Measurements from ENCODE around the gene S100A11. TPM values are rescaled to one million over a fixed set of nuclear protein-coding genes. Genes with fewer than 3 reads are reported as not detected.
"Not testable (repeated sequence)": the region's sequence is repeated elsewhere in the genome, so short reads cannot be mapped to it uniquely, and the experiment has no call there.

The S100A11 gene
- 835 TPM for total RNA-seq
- polyA plus RNA-seq (ENCODE audit: insufficient read depth, low read depth, low replicate concordance): 925 TPM
- long read RNA-seq, donor 1, transcript S100A11-201 (3 exons, 594 nt): major isoform, 98 of 108 reads
- long read RNA-seq, donor 1, partial matches to known transcripts: 5 of 108 reads
- long read RNA-seq, donor 1, other reads (novel, unspliced or antisense): 5 of 108 reads
- long read RNA-seq, donor 2, transcript S100A11-201 (3 exons, 594 nt): major isoform, 140 of 154 reads
- long read RNA-seq, donor 2, partial matches to known transcripts: 14 of 154 reads
- long read RNA-seq, donor 2, other reads (novel, unspliced or antisense): 0 of 154 reads
- long read RNA-seq, donor 3, transcript S100A11-201 (3 exons, 594 nt): major isoform, 215 of 220 reads
- long read RNA-seq, donor 3, partial matches to known transcripts: 5 of 220 reads
- long read RNA-seq, donor 3, other reads (novel, unspliced or antisense): 0 of 220 reads
- long read RNA-seq, donor 4, transcript S100A11-201 (3 exons, 594 nt): major isoform, 122 of 122 reads
- long read RNA-seq, donor 4, partial matches to known transcripts: 0 of 122 reads
- long read RNA-seq, donor 4, other reads (novel, unspliced or antisense): 0 of 122 reads
- long read RNA-seq, donor 5, transcript S100A11-201 (3 exons, 594 nt): major isoform, 12 of 12 reads
- long read RNA-seq, donor 5, partial matches to known transcripts: 0 of 12 reads
- long read RNA-seq, donor 5, other reads (novel, unspliced or antisense): 0 of 12 reads
- long read RNA-seq, donor 6, transcript S100A11-201 (3 exons, 594 nt): major isoform, 321 of 349 reads
- long read RNA-seq, donor 6, partial matches to known transcripts: 28 of 349 reads
- long read RNA-seq, donor 6, other reads (novel, unspliced or antisense): 0 of 349 reads
- long read RNA-seq, donor 7, transcript S100A11-201 (3 exons, 594 nt): major isoform, 432 of 448 reads
- long read RNA-seq, donor 7, partial matches to known transcripts: 14 of 448 reads
- long read RNA-seq, donor 7, other reads (novel, unspliced or antisense): 2 of 448 reads
- long read RNA-seq, donor 8, transcript S100A11-201 (3 exons, 594 nt): major isoform, 180 of 202 reads
- long read RNA-seq, donor 8, partial matches to known transcripts: 22 of 202 reads
- long read RNA-seq, donor 8, other reads (novel, unspliced or antisense): 0 of 202 reads
- long read RNA-seq, donor 9, transcript S100A11-201 (3 exons, 594 nt): major isoform, 111 of 116 reads
- long read RNA-seq, donor 9, partial matches to known transcripts: 5 of 116 reads
- long read RNA-seq, donor 9, other reads (novel, unspliced or antisense): 0 of 116 reads
- long read RNA-seq, donor 10, transcript S100A11-201 (3 exons, 594 nt): major isoform, 124 of 143 reads
- long read RNA-seq, donor 10, partial matches to known transcripts: 19 of 143 reads
- long read RNA-seq, donor 10, other reads (novel, unspliced or antisense): 0 of 143 reads

DNA sequence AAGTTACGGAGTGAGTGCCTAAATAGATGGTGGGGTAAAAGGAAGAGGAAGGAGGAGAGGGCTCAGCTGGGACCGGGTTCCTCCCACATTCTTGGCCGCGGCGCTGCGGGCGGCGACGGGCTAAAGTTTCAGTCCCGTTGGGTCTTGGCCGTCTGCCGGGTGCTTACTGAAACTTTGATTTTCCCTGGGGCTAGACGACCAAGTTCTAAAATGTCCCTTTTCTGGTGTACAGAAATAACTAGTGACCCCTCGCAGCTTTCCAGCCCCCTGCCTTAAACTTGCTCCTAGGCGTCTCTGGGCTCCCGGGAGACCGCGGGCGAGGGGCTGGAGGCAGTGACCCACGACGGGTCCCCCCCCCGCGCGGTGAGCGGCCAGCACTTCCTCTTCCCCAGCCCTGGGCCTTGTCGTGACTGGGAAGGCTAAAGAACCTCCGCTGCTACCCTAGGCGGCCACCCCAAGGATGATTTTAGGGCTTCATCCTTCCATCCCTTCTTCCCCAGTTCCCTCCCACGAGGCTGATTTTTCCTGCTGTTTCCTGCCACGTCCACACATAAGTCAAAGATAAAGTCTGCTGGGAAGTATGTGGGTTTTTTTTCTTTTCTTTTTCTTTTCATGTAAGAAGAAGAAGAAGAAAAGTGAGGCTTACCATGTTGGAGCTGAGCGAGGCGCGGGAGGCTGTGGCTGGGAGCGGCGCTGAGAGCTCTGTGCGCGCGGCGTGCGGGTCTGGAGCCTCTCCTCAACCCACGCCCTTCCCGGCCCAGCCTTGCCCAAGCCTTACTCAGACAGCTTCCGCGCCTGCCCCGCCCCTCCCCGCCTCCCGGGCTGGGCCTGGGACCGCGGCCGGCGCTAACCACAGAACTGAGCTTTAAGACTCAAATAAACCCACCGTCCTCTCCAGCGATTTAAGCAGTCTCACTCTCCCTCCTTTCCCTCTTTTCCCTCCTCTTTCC, at the start of gene S100A11:
Gene S100A11 (minus strand): TSS at position 738 of the 950 bp plus-strand sequence. CDS start 89 bp downstream, at position 649.
- no peak for FAIRE-seq
- peak; percentile 83 to 96 (median 89) for DNase-seq
- intact Hi-C loops (cut with DNase I): no loop called here
- TF ChIP-seq, protein P1, sequence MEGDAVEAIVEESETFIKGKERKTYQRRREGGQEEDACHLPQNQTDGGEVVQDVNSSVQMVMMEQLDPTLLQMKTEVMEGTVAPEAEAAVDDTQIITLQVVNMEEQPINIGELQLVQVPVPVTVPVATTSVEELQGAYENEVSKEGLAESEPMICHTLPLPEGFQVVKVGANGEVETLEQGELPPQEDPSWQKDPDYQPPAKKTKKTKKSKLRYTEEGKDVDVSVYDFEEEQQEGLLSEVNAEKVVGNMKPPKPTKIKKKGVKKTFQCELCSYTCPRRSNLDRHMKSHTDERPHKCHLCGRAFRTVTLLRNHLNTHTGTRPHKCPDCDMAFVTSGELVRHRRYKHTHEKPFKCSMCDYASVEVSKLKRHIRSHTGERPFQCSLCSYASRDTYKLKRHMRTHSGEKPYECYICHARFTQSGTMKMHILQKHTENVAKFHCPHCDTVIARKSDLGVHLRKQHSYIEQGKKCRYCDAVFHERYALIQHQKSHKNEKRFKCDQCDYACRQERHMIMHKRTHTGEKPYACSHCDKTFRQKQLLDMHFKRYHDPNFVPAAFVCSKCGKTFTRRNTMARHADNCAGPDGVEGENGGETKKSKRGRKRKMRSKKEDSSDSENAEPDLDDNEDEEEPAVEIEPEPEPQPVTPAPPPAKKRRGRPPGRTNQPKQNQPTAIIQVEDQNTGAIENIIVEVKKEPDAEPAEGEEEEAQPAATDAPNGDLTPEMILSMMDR (IDR thresholded peaks at IDR 0.05; ENCODE audit: borderline replicate concordance, extremely low read depth, insufficient read depth): no peak
- Histone ChIP-seq H3K4me1 (ENCODE audit: control insufficient read depth in 2 of 3, insufficient read depth in 2 of 3, low read depth in 1 of 3, low read length in 3 of 3) (peaks cover 0 to 6% (median 5%) of the 10 kb centered on the region in 3 donors), H3K27me3 (ENCODE audit: control insufficient read depth, insufficient read depth, low read length) (no peaks in the 10 kb centered on the region), H3K27ac (ENCODE audit: low read depth in 2 of 2, low read length in 2 of 2) (peak within 1 kb of the TSS; percentile 87 to 95), H3K9ac (ENCODE audit: low read length in 3 of 3) (peak within 1 kb of the TSS; percentile 72 to 87 (median 75)), H3K9me3 (ENCODE audit: control insufficient read depth in 2 of 3, insufficient read depth in 1 of 3, low read length in 3 of 3) (no peaks in the 10 kb centered on the region), H3K36me3 (ENCODE audit: control insufficient read depth in 2 of 3, insufficient read depth in 3 of 3, low read length in 3 of 3) (peaks cover 7 to 17% (median 9%) of the 10 kb centered on the region in 3 donors), H3K4me3 (ENCODE audit: low read length in 3 of 3) (peak within 1 kb of the TSS; percentile 83 to 88 (median 83))

DNA sequence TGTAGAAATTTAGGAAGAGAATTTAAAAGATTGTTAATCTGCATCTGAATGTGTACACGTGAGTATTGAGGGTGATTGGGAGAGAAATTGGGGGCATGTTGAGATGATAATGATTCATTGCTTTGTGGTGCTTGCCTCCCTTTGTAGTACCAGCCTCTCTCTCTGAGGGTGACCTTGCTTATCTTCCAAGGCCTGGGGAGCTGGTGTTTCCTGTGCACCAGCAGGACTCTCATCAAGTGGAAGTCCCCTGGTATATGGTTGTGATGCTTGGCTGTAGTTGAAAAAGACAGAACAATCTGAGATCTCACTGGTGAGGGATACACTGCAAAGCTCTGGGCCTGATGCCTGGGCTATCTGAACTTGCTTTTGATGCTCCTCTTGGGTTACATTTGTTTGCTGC, 48.0 kb upstream of the S100A11 start:
- Histone ChIP-seq H3K27me3 (ENCODE audit: control insufficient read depth, insufficient read depth, low read length) (no peaks in the 10 kb centered on the region), H3K9ac (ENCODE audit: low read length in 3 of 3) (no peak overlapping the region), H3K4me3 (ENCODE audit: low read length in 3 of 3) (no peak overlapping the region), H3K36me3 (ENCODE audit: control insufficient read depth in 2 of 3, insufficient read depth in 3 of 3, low read length in 3 of 3) (no peaks in the 10 kb centered on the region), H3K27ac (ENCODE audit: low read depth in 2 of 2, low read length in 2 of 2) (no peak overlapping the region), H3K4me1 (ENCODE audit: control insufficient read depth in 2 of 3, insufficient read depth in 2 of 3, low read depth in 1 of 3, low read length in 3 of 3) (no peaks in the 10 kb centered on the region), H3K9me3 (ENCODE audit: control insufficient read depth in 2 of 3, insufficient read depth in 1 of 3, low read length in 3 of 3) (no peaks in the 10 kb centered on the region)
- intact Hi-C loops (cut with DNase I): no loop called here
- DNase-seq (no peak), FAIRE-seq (no peak)
- TF ChIP-seq, protein P1 (IDR thresholded peaks at IDR 0.05; ENCODE audit: borderline replicate concordance, extremely low read depth, insufficient read depth): no peak

DNA sequence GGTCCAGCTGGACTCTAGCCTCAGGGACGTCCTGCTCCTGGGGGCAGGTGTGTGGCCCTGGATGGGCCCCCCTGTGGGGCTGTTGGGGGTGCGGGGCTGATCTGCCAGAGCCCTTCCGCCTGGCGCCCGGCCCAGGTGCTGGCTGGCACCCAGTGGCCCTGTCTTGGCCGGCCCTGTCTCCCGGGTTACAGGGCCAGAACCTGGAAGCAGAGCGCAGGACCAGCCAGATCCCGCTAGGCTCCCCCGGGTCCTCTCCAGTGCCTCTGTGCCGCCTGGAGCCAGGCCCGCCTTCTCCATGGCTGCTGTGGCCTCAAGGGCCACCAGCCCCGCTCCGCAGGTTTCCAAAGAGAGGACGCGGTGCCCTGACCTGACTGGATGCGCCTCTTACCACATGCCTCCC, 44.2 kb upstream of the S100A11 start:
- H3K4me1 ChIP-seq (ENCODE audit: control insufficient read depth in 2 of 3, insufficient read depth in 2 of 3, low read depth in 1 of 3, low read length in 3 of 3); FAIRE-seq; DNase-seq; H3K27ac ChIP-seq (ENCODE audit: low read depth in 2 of 2, low read length in 2 of 2); H3K9ac ChIP-seq (ENCODE audit: low read length in 3 of 3); intact Hi-C loops (cut with DNase I); H3K36me3 ChIP-seq (ENCODE audit: control insufficient read depth in 2 of 3, insufficient read depth in 3 of 3, low read length in 3 of 3); H3K4me3 ChIP-seq (ENCODE audit: low read length in 3 of 3); H3K9me3 ChIP-seq (ENCODE audit: control insufficient read depth in 2 of 3, insufficient read depth in 1 of 3, low read length in 3 of 3); H3K27me3 ChIP-seq (ENCODE audit: control insufficient read depth, insufficient read depth, low read length): not testable (repeated sequence)

DNA sequence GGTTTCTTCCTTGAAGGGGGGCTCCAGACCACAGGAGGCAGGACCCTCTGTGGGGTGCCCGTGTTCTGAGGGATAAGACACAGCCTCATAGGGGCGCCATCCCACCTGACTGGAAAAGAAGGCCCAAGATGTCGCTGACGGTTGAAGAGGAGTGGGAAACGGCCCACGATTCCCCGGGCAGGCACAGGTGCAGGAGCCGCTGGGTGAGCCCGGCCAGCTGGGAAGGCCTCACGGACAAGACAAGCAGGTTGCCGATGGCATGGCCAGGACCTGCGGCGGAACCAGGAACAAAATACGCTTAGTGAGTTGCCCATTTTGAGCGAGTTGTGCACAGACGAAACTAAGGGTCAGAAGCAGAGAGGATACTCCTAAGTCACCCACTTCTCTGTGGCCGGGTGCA, 43.7 kb upstream of the S100A11 start:
- H3K27me3 ChIP-seq (ENCODE audit: control insufficient read depth, insufficient read depth, low read length); intact Hi-C loops (cut with DNase I); H3K27ac ChIP-seq (ENCODE audit: low read depth in 2 of 2, low read length in 2 of 2); H3K36me3 ChIP-seq (ENCODE audit: control insufficient read depth in 2 of 3, insufficient read depth in 3 of 3, low read length in 3 of 3); H3K4me3 ChIP-seq (ENCODE audit: low read length in 3 of 3); H3K9ac ChIP-seq (ENCODE audit: low read length in 3 of 3); DNase-seq; H3K9me3 ChIP-seq (ENCODE audit: control insufficient read depth in 2 of 3, insufficient read depth in 1 of 3, low read length in 3 of 3); H3K4me1 ChIP-seq (ENCODE audit: control insufficient read depth in 2 of 3, insufficient read depth in 2 of 3, low read depth in 1 of 3, low read length in 3 of 3); FAIRE-seq: not testable (repeated sequence)
